ENCODE results near the gene MYO1D.

GRCh38 chr17:32493571-32493970 lies 383.4 kb downstream of the MYO1D start:
- TF ChIP-seq, protein P1, sequence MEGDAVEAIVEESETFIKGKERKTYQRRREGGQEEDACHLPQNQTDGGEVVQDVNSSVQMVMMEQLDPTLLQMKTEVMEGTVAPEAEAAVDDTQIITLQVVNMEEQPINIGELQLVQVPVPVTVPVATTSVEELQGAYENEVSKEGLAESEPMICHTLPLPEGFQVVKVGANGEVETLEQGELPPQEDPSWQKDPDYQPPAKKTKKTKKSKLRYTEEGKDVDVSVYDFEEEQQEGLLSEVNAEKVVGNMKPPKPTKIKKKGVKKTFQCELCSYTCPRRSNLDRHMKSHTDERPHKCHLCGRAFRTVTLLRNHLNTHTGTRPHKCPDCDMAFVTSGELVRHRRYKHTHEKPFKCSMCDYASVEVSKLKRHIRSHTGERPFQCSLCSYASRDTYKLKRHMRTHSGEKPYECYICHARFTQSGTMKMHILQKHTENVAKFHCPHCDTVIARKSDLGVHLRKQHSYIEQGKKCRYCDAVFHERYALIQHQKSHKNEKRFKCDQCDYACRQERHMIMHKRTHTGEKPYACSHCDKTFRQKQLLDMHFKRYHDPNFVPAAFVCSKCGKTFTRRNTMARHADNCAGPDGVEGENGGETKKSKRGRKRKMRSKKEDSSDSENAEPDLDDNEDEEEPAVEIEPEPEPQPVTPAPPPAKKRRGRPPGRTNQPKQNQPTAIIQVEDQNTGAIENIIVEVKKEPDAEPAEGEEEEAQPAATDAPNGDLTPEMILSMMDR (IDR thresholded peaks at IDR 0.05): no peak
- TF ChIP-seq POLR2A (IDR thresholded peaks at IDR 0.05): no peak
